GM12872 (cell line): Measurements from ENCODE around the gene LBHD2.

Experiments used
- TF ChIP-seq, protein P1 (sequence below): IDR thresholded peaks from 3 replicates; pipeline ENCODE4 v1.5.1; 2011; ENCODE audit warnings: low read depth, mild to moderate bottlenecking, low read length, moderate library complexity; ENCODE audit not compliant: insufficient read depth

The LBHD2 gene

DNA sequence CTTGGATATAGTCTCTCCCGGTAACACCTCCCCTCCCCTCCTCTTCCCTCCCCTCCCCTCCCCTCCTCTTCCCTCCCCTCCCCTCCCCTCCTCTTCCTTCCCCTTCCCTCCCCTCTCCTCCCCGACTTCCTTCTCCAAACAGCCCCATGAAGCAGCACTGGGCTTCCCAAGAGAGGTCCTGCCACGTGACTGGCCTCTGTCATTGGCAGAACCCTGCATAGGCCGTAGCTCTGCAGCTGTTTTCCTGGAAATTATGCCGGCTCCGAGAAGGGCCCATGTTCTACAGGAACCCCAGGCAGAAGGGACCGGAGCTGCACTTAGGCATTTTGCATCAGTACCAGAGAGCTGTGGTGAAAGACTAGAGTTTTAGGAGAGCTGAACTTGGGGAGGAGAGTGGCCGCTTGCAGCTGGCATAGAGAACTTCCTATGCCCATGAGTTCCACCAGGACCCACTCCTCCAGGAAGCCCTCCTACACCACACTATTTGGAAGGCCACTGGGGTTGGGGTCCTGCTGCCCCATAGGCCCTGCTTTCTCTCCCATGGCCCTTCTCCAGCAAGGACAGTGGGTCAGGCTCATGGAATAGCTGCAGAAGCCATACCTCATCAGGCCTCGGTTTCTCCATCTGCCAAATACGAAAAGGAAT lies 34.1 kb downstream of the LBHD2 start:
- TF ChIP-seq, protein P1, sequence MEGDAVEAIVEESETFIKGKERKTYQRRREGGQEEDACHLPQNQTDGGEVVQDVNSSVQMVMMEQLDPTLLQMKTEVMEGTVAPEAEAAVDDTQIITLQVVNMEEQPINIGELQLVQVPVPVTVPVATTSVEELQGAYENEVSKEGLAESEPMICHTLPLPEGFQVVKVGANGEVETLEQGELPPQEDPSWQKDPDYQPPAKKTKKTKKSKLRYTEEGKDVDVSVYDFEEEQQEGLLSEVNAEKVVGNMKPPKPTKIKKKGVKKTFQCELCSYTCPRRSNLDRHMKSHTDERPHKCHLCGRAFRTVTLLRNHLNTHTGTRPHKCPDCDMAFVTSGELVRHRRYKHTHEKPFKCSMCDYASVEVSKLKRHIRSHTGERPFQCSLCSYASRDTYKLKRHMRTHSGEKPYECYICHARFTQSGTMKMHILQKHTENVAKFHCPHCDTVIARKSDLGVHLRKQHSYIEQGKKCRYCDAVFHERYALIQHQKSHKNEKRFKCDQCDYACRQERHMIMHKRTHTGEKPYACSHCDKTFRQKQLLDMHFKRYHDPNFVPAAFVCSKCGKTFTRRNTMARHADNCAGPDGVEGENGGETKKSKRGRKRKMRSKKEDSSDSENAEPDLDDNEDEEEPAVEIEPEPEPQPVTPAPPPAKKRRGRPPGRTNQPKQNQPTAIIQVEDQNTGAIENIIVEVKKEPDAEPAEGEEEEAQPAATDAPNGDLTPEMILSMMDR = no peak

DNA sequence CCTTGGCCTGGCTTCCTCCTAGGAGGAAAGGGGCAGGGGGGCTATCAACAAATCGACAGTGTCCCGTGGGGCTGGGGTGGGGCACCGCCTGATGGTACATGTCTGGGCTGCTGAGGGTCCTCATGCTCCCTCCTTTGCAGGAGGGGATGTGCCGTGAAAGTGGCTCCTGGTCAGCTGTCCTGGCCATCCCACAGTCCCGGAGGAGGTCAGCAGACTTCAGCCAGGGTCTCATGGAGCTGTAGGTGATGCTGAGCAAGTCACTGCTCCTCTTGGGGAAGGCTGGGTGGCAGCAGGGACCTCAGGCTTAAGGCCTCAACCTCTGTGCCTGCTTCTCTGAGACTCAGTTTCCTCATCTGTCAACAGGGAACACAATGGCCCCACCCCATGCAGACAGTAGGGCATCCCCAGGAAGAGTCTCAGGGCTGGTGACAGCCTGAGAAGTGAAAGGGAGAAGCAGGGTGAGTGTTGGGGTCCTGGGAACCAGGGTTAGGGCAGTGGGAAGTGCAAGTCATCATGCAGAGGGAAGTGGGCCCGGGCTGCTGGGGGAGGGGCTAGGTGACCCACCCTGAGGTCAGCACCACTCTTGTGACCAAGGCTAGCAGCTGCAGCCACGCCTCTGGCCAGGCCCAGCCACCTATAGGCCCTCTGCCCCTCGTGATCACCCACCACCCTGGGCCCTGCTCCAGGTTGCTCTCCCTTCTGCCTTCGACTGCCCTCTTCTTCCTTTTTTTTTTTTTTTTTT lies 34.8 kb downstream of the LBHD2 start:
- TF ChIP-seq, protein P1 = no peak

DNA sequence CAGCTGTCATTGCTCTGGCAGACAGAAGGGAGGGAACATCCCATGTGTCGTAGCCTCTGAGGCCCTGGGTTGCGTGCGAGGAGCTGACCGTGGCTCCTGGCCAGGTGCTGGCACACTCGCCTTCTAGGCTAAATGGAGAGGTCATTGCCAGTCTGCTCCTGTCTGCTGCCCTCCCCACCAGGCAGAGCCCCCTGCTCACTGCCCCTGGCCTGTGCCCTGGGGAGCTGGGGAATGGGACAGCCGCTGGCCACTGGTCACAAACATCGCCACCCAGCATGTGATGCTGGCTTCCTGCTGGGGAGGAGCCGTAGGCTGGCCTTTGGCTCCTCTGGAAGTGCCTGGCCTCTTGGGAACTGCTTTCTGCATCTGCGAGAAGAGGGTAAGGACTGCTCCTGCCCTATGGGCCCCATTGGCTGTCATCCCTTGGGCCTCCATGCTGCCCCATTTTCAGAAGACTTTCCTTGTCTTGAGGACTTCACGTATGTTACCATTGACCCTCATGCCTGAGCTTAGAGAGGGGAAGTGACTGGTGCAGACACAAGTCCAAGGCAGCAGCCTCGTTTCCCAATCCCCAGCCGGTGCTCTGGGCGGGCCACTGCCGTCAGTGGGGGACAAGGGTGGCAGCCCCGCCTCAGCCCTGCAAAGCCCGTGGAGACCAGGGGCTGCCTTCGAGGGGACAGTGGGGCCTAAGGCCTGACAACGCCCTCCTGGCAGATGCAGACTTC lies 37.3 kb downstream of the LBHD2 start:
- TF ChIP-seq, protein P1 = no peak

DNA sequence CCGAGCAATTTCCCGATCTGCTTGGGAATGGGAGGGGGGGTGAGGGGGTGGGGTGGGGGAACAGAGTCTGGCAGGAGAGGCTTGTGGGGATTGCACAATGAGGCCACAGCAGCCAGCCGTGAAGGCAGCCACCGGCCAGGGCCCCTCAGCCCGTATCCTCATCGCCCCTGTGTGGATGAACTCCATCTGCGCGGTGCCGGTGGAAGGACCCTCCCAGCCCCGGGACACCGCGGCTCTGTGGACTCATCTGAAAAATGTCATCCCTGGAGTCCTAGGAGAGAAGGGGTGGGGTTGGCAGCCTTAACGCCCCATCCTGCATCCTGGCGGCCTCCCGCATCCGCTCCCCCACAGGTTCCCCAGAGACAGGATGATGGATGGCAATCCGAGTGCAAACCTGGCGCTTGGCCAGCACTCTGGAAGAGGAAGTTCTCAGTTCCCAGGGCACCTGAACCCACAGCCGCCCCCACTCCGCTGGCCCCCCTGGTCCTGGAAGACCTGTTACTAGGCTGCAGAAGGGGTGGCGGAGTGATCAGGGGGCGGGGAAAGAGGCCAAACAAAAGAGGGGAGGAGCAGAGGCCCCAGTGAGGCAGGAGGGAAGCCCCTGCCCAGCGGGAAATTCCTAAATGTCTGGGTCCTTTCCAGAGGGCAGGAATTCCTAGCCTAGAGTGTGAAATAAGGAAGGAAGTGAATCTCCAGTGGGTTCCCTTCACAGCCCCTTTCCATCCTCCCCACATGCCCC lies 38.0 kb downstream of the LBHD2 start:
- TF ChIP-seq, protein P1 = no peak

DNA sequence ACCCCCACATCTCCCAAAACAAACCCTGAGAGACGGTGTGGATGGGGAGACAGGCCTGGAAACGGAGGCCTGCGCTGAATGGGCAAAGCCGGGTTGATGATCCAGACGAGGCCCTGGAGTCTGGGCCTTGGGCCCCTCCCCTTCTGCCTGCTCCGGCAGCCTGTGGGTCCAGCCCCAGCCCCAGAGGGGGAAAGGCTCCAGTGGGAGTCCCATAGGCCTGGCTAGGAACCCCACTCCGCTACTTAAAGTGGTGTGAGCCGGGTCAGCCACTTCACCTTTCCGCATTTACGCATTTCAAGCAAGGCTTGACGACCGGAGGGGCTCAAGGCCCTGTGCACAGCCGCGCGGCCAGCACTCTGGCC lies 38.6 kb downstream of the LBHD2 start:
- TF ChIP-seq, protein P1 = no peak

DNA sequence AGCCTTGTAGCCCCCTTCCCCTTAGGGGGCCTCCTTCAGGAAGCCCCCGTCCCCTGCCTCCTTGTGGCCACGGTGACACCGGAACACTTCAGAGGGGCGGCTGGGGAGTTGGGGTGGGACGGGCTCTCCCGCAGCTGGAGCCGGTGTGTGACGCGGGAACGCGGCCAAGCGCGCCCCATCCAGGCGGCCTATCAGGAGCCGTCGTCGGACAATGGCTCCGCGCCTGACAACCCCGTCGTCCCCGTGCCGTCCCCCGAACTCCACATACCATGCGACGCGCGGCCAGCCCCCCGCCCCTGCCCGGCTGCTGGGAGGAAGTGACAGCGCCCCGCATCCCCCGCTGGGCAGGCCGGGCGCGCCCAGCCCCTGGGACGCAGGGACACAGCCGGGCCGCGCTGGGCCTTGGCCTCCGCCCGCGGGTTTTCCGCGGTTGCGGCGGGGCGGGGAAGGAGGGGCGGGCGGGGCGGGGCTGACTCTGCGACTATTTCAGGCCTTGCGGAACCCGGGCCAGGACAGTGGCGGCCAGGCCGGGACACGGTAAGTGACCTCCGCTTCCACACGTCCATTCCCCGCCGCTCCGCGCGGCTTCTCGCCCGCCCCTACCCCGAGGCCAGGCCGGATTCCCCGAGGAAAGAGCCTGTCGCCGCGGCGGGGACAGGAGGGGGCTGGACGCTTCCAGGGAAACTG lies 39.1 kb downstream of the LBHD2 start, which contains the start of gene TNFAIP2:
TNFAIP2 (plus strand) TSS at position 515 of the 687 bp plus-strand sequence. CDS start 2,997 bp downstream, outside the sequence.
- TF ChIP-seq, protein P1 = no peak
